Immature natural killer cell (primary cell): Measurements from ENCODE around the gene PAQR4. TPM values are rescaled to one million over a fixed set of nuclear protein-coding genes. Genes with fewer than 3 reads are reported as not detected.

ENCODE experiments used
- DNase-seq, 3 donors: peaks; one replicate each; pipeline ENCODE4 v3.0.0; 2022; ENCODE audit warnings: mixed read lengths in 1 of 3
- H3K27ac Mint-ChIP-seq, 6 donors: one replicate each; pipeline ENCODE4 v1.8.0; 2020; ENCODE audit warnings: mixed read lengths in 6 of 6, mild to moderate bottlenecking in 5 of 6, inconsistent platforms in 4 of 6, moderate library complexity in 3 of 6
- H3K27me3 Mint-ChIP-seq, 3 donors: one replicate each; pipeline ENCODE4 v1.8.0; 2020 to 2021; ENCODE audit warnings: low read depth in 3 of 3, mild to moderate bottlenecking in 3 of 3, mixed read lengths in 3 of 3, moderate library complexity in 3 of 3, inconsistent platforms in 1 of 3
- H3K36me3 Mint-ChIP-seq, 3 donors: one replicate each; pipeline ENCODE4 v1.8.0; 2020; ENCODE audit warnings: mixed read lengths in 3 of 3, inconsistent platforms in 2 of 3, mild to moderate bottlenecking in 2 of 3
- H3K4me1 Mint-ChIP-seq, 2 donors: one replicate each; pipeline ENCODE4 v1.8.0; 2020; ENCODE audit warnings: inconsistent platforms in 2 of 2, mild to moderate bottlenecking in 2 of 2, mixed read lengths in 2 of 2, moderate library complexity in 1 of 2
- H3K4me3 Mint-ChIP-seq, 5 donors: one replicate each; pipeline ENCODE4 v1.8.0; 2020; ENCODE audit warnings: mild to moderate bottlenecking in 5 of 5, mixed read lengths in 5 of 5, inconsistent platforms in 3 of 5, moderate library complexity in 3 of 5
- H3K9me3 Mint-ChIP-seq, 6 donors: one replicate each; pipeline ENCODE4 v1.8.0; 2020; ENCODE audit warnings: mild to moderate bottlenecking in 6 of 6, mixed read lengths in 6 of 6, inconsistent platforms in 4 of 6, moderate library complexity in 3 of 6
- polyA plus RNA-seq, 3 donors: library from polyadenylated mRNA; unstranded; fragments of 300-500 nt; fragmentation: Illumina TruSeq; gene quantifications; one replicate each; pipeline ENCODE4 v1.2.3, GENCODE V29; 2021

Gene PAQR4
- polyA plus RNA-seq, 3 donors from 2014 or later: 2.7 to 3.5 (median 2.7) TPM

- H3K27me3 Mint-ChIP-seq: peaks cover 0 to 1% (median 0%) of the 10 kb centered on the region in 3 donors
- no peak overlapping the region for H3K27ac Mint-ChIP-seq
- H3K36me3 Mint-ChIP-seq: no peaks in the 10 kb centered on the region
- no peak overlapping the region for H3K4me3 Mint-ChIP-seq
- no peak for DNase-seq
- peaks cover under 1 to 12% of the 10 kb centered on the region in 2 donors for H3K4me1 Mint-ChIP-seq
- H3K9me3 Mint-ChIP-seq: no peaks in the 10 kb centered on the region
Measured at GRCh38 chr16:2973605-2974318, 4.6 kb downstream of the PAQR4 start.

- H3K27me3 Mint-ChIP-seq: peaks cover 0 to 1% (median 0%) of the 10 kb centered on the region in 3 donors
- no peak overlapping the region for H3K4me3 Mint-ChIP-seq
- peaks cover 0 to 10% of the 10 kb centered on the region in 2 donors for H3K4me1 Mint-ChIP-seq
- H3K9me3 Mint-ChIP-seq: no peaks in the 10 kb centered on the region
- DNase-seq: no peak
- no peaks in the 10 kb centered on the region for H3K36me3 Mint-ChIP-seq
- H3K27ac Mint-ChIP-seq: no peak overlapping the region
Measured at GRCh38 chr16:2974319-2975056, 5.3 kb downstream of the PAQR4 start.

DNA sequence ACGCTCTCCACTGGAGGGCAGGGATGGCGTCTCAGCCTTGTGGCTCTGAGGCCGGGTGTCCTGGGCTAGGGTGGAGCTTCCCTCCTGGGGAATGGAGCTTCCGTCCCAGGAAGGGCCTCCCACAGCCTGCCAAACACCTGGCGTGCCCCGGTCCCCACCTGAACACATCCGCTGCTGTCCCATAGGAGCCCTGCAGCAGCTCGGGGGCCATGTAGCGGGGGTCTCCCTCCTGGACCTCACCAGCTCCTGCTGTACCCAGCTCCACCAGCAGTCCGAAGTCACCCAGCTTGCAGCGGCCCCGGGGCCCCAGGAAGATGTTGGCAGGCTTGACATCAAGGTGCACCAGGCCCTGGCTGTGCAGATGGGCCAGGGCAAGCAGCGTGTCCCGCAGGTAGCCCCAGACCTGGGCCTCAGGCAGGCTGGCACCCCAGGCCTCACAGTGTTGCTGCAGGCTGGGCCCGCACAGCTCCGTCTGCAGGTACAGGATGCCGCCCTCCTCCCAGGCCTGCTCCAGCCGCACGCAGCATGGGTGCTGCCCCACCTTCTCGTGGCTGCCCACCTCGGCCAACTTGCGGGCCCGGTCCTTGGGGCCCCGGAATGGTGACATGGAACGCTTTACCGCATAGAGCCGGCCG, 6.1 kb downstream of the PAQR4 start:
- no peak overlapping the region for H3K4me3 Mint-ChIP-seq
- peaks cover 0 to 1% (median 0%) of the 10 kb centered on the region in 3 donors for H3K27me3 Mint-ChIP-seq
- no peak overlapping the region for H3K27ac Mint-ChIP-seq
- peaks cover 0 to 10% of the 10 kb centered on the region in 2 donors for H3K4me1 Mint-ChIP-seq
- no peaks in the 10 kb centered on the region for H3K36me3 Mint-ChIP-seq
- DNase-seq: no peak
- H3K9me3 Mint-ChIP-seq: no peaks in the 10 kb centered on the region

DNA sequence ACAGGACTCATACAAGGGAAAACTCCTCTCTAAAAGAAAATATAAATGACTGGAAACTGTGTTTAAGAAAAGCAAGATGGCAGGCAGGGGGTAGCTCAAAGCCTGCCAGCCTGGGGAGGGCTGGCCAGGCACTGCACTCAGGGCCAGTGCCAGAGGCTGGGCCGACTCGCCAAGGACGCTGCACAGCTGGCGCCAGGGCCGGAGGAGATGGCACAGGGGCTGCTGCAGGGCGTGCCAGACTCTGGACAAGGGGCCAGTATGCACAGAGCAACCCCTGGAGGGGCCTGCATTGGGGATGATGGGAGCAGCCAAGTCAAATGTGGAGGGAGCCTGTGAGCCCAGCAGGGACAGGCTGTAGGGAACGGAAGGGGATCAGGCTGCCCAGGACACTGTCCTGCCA, 7.1 kb downstream of the PAQR4 start:
- H3K4me1 Mint-ChIP-seq: peaks cover 1 to 8% of the 10 kb centered on the region in 2 donors
- peaks cover 0 to 3% (median 1%) of the 10 kb centered on the region in 3 donors for H3K27me3 Mint-ChIP-seq
- H3K27ac Mint-ChIP-seq: no peak overlapping the region
- no peaks in the 10 kb centered on the region for H3K36me3 Mint-ChIP-seq
- H3K9me3 Mint-ChIP-seq: no peaks in the 10 kb centered on the region
- no peak for DNase-seq
- no peak overlapping the region for H3K4me3 Mint-ChIP-seq

GRCh38 chr16:2976673-2977072, 7.5 kb downstream of the PAQR4 start:
- Mint-ChIP-seq H3K36me3 (no peaks in the 10 kb centered on the region), H3K27ac (no peak overlapping the region), H3K9me3 (no peaks in the 10 kb centered on the region), H3K4me1 (peaks cover 6 to 12% of the 10 kb centered on the region in 2 donors), H3K4me3 (no peak overlapping the region), H3K27me3 (peaks cover 1 to 4% (median 1%) of the 10 kb centered on the region in 3 donors)
- no peak for DNase-seq

DNA sequence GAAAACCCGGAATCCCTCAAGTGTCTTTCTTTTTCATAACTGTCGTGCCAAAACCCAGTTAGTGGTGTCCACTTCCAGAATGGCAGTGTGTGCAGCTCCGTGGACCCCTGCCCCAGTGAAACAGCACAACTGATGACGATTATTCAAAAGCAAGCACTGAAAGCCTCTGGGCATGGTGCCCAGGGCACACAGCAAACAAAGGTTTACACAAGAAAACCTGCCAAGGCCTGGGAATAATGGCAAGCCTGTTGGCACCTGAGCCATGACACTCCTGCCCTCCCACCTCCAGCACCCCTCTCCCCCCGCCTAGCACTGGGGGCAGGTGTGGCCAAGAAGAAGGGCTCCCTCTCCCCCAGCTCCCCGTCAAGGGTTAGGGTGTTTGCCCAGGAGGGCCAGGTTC, 8.3 kb downstream of the PAQR4 start:
- Mint-ChIP-seq H3K36me3 (no peaks in the 10 kb centered on the region), H3K27me3 (peaks cover 1 to 6% (median 2%) of the 10 kb centered on the region in 3 donors), H3K4me3 (no peak overlapping the region), H3K9me3 (no peaks in the 10 kb centered on the region), H3K4me1 (peaks cover 14% of the 10 kb centered on the region in 2 donors), H3K27ac (no peak overlapping the region)
- DNase-seq: no peak

- H3K9me3 Mint-ChIP-seq: no peaks in the 10 kb centered on the region
- H3K4me1 Mint-ChIP-seq: peaks cover 15 to 18% of the 10 kb centered on the region in 2 donors
- peak overlapping the region in 4 of 5 donors; percentile 38 to 58 (median 53) for H3K4me3 Mint-ChIP-seq
- no peaks in the 10 kb centered on the region for H3K36me3 Mint-ChIP-seq
- peaks cover 2 to 6% (median 3%) of the 10 kb centered on the region in 3 donors for H3K27me3 Mint-ChIP-seq
- no peak overlapping the region for H3K27ac Mint-ChIP-seq
- DNase-seq: no peak
Measured at GRCh38 chr16:2979669-2980226, 10.6 kb downstream of the PAQR4 start.

DNA sequence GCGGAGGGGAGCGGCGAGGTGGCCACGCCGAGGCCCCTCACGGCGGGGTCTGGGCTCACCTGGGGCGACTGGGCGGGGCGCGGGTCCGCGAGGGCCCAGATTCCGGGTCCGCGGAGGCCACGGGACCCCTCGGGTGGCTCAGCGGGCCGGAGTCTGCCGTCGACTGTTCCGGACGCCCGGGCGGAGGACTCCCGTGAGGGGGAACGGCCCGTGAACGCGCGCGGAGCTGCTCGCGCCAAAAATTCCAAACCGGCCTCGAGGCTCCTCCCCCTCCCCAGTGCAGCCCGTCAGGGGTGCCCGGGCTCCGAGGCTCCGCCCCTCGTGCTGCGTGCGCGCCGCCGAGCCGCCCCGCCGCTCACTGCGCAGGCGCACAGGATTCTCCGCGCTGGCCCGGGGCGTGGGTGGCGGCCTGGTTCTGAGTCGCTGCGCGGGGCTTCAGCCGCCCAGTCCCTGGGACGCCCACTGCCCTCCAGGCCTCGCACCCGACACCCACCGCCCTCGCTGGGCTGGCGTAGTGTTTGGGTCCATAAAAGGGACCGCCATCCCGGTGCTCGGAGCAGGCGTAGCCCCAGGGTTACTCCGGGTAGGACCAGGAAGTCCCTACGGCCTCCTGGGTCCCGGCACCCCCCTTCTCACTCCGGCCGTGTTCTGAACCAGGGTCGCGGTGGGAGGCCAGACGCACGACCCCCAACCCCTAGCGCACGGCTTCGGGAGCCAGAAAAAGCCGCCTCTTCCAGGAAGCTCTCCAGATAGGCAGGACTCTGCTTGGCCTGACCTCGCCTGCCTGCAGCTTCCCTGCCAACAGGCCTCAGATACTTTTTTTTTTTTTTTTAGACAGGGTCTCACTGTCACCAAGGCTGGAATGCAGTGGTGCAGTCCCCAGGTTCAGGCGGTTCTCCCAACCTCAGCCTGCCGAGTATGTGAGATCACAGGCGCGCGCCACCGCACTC, 11.4 kb downstream of the PAQR4 start, which contains the start of gene PKMYT1:
TSS of gene PKMYT1 (minus strand) at position 220 of the 950 bp plus-strand sequence. CDS start 789 bp downstream, outside the sequence.
- Mint-ChIP-seq H3K27ac (peak within 1 kb of the TSS; percentile 67 to 85 (median 76)), H3K27me3 (peaks cover 2 to 6% (median 3%) of the 10 kb centered on the region in 3 donors), H3K36me3 (no peaks in the 10 kb centered on the region), H3K4me3 (peak within 1 kb of the TSS; percentile 78 to 89 (median 83)), H3K9me3 (no peaks in the 10 kb centered on the region), H3K4me1 (peaks cover 15 to 18% of the 10 kb centered on the region in 2 donors)
- DNase-seq: peak; percentile 95 to 96 (median 96)

DNA sequence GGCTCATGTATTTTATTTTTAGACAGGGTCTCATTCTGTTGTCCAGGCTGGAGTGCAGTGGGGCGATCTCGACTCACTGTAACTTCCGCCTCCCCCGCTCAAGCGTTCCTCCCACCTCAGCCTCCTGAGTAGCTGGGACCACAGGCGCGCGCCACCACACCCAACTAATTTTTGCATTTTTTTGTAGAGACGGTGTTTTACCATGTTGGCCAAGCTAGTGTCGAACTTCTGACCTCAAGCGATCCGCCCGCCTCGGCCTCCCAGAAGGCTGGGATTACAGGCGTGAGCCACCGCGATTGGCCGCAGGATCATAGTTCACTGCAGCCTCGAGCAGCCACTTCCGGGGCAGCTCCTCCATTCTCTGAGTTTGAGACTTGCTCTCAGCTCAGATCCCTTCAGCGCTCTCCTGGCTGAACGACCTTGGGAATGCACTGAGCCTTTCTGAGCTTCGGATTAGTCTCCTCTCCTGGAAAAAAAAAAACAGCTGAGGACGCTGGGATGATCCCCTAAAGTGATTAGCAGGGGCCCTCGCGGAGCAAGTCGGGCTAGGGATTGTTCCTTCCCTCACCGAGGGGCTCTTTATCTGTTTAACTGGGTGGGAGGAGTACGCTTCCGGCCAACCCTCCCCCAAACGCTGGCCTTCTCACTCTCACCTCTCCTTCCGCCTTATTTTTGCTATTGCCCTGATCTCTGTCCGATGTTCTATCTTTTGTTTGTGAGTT, 12.2 kb downstream of the PAQR4 start:
- Mint-ChIP-seq H3K36me3 (no peaks in the 10 kb centered on the region), H3K27ac (peak overlapping the region; percentile 56 to 85 (median 77)), H3K27me3 (peaks cover 2 to 6% (median 3%) of the 10 kb centered on the region in 3 donors), H3K4me3 (peak overlapping the region; percentile 78 to 89 (median 83)), H3K4me1 (peaks cover 15 to 18% of the 10 kb centered on the region in 2 donors), H3K9me3 (no peaks in the 10 kb centered on the region)
- DNase-seq: no peak

DNA sequence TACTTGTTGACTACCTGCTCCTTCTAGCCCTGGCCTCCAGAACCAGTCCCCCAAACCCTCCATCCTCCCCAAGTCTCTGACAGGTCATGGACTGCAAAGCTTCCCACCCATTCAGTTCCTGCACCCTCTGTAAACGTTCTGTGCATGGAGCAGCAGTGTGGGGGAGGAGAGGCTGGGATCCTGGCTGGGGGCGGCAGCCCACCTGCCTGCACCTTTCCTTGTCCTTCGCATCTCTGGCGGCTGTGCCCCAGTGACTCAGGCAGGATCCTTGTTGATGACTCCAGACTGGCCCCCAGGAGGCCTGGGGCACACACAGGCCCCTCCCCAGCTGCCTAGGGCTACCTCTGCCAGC, 12.7 kb downstream of the PAQR4 start:
- H3K27ac Mint-ChIP-seq: peak overlapping the region in 5 of 6 donors; percentile 29 to 85 (median 73)
- H3K9me3 Mint-ChIP-seq: no peaks in the 10 kb centered on the region
- peaks cover 15 to 18% of the 10 kb centered on the region in 2 donors for H3K4me1 Mint-ChIP-seq
- DNase-seq: no peak
- H3K4me3 Mint-ChIP-seq: peak overlapping the region; percentile 78 to 89 (median 83)
- H3K36me3 Mint-ChIP-seq: no peaks in the 10 kb centered on the region
- peaks cover 2 to 6% (median 3%) of the 10 kb centered on the region in 3 donors for H3K27me3 Mint-ChIP-seq

DNA sequence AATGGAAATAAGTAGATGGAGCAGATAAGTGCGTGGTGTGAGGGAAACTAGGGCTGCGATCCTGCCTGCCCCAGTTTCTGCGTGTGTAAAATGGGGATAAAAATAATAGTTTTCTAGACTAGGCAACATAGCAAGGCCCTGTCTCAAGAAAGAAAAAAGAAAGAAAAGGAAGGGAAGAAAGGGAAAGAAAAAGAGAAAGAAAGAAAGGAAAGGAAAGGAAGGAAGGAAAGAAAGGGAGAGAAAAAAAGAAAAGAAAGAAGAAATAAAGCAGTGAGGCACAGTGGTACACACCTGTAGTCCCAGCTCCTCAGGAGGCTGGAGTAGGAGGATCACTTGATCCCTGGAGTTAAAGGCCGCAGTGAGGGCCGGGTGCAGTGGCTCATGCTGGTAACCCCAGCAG, 13.3 kb downstream of the PAQR4 start:
- no peaks in the 10 kb centered on the region for H3K9me3 Mint-ChIP-seq
- DNase-seq: no peak
- peak overlapping the region in 4 of 5 donors; percentile 38 to 89 (median 68) for H3K4me3 Mint-ChIP-seq
- no peaks in the 10 kb centered on the region for H3K36me3 Mint-ChIP-seq
- H3K27me3 Mint-ChIP-seq: peaks cover 2 to 6% (median 3%) of the 10 kb centered on the region in 3 donors
- H3K4me1 Mint-ChIP-seq: peaks cover 15 to 18% of the 10 kb centered on the region in 2 donors
- H3K27ac Mint-ChIP-seq: peak overlapping the region in 1 of 6 donors; percentile 13

DNA sequence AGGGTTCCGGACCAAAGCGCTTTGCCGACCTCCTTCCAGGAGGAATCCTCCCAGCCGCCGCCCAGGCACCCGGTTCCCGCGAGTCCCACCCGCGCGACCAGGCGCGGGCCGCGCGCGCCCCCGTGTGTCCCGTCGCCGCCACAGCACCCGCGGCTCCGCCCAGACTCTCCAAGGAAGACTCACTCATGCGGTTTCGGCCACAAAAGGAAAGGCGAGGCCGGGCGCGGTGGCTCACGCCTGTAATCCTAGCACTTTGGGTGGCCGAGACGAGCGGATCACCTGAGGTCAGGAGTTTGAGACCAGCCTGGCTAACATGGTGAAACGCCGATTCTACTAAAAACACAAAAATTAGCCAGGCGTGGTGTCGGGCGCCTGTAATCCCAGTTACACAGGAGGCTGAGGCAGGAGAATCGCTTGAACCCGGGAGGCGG, 14.6 kb downstream of the PAQR4 start:
- no peak overlapping the region for H3K27ac Mint-ChIP-seq

More for the DNA sequence above, 14.6 kb downstream of the PAQR4 start:
- peaks cover 2 to 6% (median 3%) of the 10 kb centered on the region in 3 donors for H3K27me3 Mint-ChIP-seq
- no peaks in the 10 kb centered on the region for H3K36me3 Mint-ChIP-seq
- H3K9me3 Mint-ChIP-seq: no peaks in the 10 kb centered on the region
- DNase-seq: peak; percentile 50 to 55 (median 53)
- H3K4me3 Mint-ChIP-seq: peak overlapping the region in 4 of 5 donors; percentile 32 to 71 (median 51)
- H3K4me1 Mint-ChIP-seq: peaks cover 15 to 18% of the 10 kb centered on the region in 2 donors
